Loucy (cell line): Measurements from ENCODE around the gene UQCR11.

ENCODE experiments used
- H2AFZ ChIP-seq: fragments of 200-600 bp; sonication (generic); 2 replicates; pipeline ENCODE4 v1.6.0; 2016; ENCODE audit warnings: antibody characterized with exemption, mild to moderate bottlenecking, low read length, moderate library complexity
- H3F3A ChIP-seq: fragments of 200-600 bp; 2 replicates; pipeline ENCODE4 v1.6.0; 2016; ENCODE audit warnings: antibody characterized with exemption, low read depth, mild to moderate bottlenecking
- H3K27me3 ChIP-seq: fragments of 200-600 bp; sonication (generic); 2 replicates; pipeline ENCODE4 v1.6.1; 2014; ENCODE audit warnings: low read length, mild to moderate bottlenecking; ENCODE audit not compliant: insufficient read depth, poor library complexity, severe bottlenecking
- H3K36me3 ChIP-seq: fragments of 200-600 bp; sonication (generic); 2 replicates; pipeline ENCODE4 v1.6.1; 2016; ENCODE audit warnings: low read length; ENCODE audit not compliant: insufficient read depth
- H3K4me1 ChIP-seq: fragments of 200-600 bp; sonication (generic); 2 replicates; pipeline ENCODE4 v1.5.1; 2014; ENCODE audit warnings: low read length, mild to moderate bottlenecking; ENCODE audit not compliant: insufficient read depth, poor library complexity, severe bottlenecking
- H3K4me2 ChIP-seq: fragments of 200-600 bp; sonication (generic); 2 replicates; pipeline ENCODE4 v1.6.0; 2014; ENCODE audit warnings: antibody characterized with exemption, low read length, low read depth, mild to moderate bottlenecking; ENCODE audit not compliant: poor library complexity, severe bottlenecking
- H3K4me3 ChIP-seq: fragments of 200-600 bp; sonication (generic); 2 replicates; pipeline ENCODE4 v1.5.1; 2014; ENCODE audit warnings: low read length, mild to moderate bottlenecking, mixed read lengths; ENCODE audit not compliant: poor library complexity, severe bottlenecking
- H3K79me2 ChIP-seq: fragments of 200-600 bp; sonication (generic); 2 replicates; pipeline ENCODE4 v1.6.1; 2014; ENCODE audit warnings: low read length; ENCODE audit not compliant: insufficient read depth
- H3K9ac ChIP-seq: fragments of 200-600 bp; sonication (generic); 2 replicates; pipeline ENCODE4 v1.6.0; 2014; ENCODE audit warnings: mild to moderate bottlenecking, low read depth, low read length, moderate library complexity; ENCODE audit not compliant: poor library complexity, severe bottlenecking
- H3K9me2 ChIP-seq: fragments of 200-600 bp; sonication (generic); replicated peaks from 2 replicates; pipeline ENCODE4 v1.6.1; 2016; ENCODE audit warnings: low read depth, low read length, mixed read lengths
- H3K9me3 ChIP-seq: fragments of 200-600 bp; sonication (generic); 2 replicates; pipeline ENCODE4 v1.6.1; 2014; ENCODE audit warnings: mild to moderate bottlenecking, antibody characterized with exemption, low read length, low read depth; ENCODE audit not compliant: insufficient read depth
- H4K20me1 ChIP-seq: fragments of 200-600 bp; sonication (generic); 2 replicates; pipeline ENCODE4 v1.6.0; 2014; ENCODE audit warnings: antibody characterized with exemption, low read length, mild to moderate bottlenecking; ENCODE audit not compliant: insufficient read depth, poor library complexity, severe bottlenecking
- EZH2phosphoT487 ChIP-seq: fragments of 200-600 bp; IDR thresholded peaks from 2 replicates; pipeline ENCODE4 v1.6.1; 2018; ENCODE audit warnings: antibody characterized with exemption, mild to moderate bottlenecking, moderate library complexity, borderline replicate concordance
- TF ChIP-seq, protein P1 (sequence below): fragments of 200-600 bp; sonication (generic); conservative IDR thresholded peaks from 2 replicates; pipeline ENCODE4 v1.5.1; 2014; ENCODE audit warnings: mild to moderate bottlenecking, antibody characterized with exemption, low read length

UQCR11 gene

DNA sequence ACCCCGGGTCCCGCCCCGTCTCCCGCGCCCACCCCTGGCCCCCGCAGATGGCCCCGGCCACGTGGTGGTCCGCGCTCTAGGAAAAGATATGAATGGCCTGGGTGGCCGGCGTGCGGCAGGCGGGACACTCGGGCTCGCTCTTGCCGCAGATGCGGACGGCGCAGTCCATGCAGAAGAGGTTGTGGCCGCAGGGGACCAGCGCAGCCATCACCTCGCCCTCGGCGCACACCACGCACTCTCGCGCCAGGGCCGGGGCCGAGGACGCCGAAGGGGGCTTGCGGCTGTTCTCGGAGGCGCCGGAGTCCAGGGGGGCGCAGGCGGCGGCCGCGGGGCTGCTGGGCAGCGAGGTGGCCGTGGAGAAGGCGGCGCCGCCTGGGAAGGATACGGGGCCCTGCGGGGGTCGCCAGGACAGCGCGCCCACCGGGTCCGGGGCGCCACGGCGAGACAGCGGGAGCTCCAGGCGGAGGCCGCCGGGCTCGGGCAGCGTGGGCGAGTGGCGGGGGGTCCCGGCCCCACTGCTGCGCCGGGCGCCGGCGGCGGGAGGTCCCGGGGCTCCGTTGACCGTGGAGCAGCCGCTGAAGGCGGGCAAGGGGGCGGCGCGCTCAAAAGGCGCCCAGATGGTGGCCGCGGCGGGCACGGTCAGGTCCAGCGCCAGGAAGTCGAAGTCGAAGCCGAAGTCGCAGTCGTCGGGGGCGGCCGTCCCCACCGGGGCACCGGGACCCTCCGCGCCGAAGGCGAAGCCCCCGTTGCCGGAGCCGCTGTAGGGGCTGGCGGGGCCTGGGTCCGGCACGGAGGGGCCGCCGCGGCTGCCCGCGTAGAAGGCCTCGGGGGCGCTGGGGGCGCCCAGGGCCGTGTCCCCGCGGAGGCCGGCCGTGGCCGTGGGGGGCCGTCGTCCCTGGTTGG, 49.5 kb downstream of the UQCR11 start:
- Histone ChIP-seq H3F3A (no peaks in the 10 kb centered on the region), H3K9me2 (no peaks in the 10 kb centered on the region), H3K4me3 (no peak overlapping the region), H3K27me3 (no peaks in the 10 kb centered on the region), H3K9ac (no peak overlapping the region), H4K20me1 (peaks cover 5% of the 10 kb centered on the region), H3K79me2 (no peaks in the 10 kb centered on the region; the same call in 1 of the 2 replicates), H2AFZ (no peak overlapping the region), H3K4me2 (no peak overlapping the region), H3K4me1 (no peaks in the 10 kb centered on the region), H3K36me3 (no peaks in the 10 kb centered on the region), H3K9me3 (no peaks in the 10 kb centered on the region)
- TF ChIP-seq EZH2phosphoT487: no peak
- TF ChIP-seq, protein P1, sequence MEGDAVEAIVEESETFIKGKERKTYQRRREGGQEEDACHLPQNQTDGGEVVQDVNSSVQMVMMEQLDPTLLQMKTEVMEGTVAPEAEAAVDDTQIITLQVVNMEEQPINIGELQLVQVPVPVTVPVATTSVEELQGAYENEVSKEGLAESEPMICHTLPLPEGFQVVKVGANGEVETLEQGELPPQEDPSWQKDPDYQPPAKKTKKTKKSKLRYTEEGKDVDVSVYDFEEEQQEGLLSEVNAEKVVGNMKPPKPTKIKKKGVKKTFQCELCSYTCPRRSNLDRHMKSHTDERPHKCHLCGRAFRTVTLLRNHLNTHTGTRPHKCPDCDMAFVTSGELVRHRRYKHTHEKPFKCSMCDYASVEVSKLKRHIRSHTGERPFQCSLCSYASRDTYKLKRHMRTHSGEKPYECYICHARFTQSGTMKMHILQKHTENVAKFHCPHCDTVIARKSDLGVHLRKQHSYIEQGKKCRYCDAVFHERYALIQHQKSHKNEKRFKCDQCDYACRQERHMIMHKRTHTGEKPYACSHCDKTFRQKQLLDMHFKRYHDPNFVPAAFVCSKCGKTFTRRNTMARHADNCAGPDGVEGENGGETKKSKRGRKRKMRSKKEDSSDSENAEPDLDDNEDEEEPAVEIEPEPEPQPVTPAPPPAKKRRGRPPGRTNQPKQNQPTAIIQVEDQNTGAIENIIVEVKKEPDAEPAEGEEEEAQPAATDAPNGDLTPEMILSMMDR: no peak

DNA sequence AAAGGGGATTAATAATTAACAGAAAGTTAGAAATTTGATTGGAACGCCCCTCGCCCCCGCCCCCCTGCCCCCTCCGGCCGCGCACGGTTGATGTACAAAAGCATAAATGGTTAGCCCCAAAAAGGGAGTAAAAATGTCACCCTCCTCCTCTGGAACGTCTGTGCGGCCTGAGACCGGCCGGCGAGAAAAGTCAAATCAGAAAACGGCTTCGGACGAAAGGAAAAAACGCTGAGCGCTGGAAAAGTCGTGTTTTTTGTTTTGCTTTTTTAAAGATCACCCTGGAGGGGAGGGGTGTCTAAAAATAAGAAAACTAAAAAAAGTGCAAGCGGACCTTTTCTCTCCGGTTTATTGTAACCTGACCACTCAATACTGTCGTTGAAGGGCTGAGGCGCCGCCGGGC, 50.3 kb downstream of the UQCR11 start:
- no peaks in the 10 kb centered on the region for H3K27me3 ChIP-seq
- no peaks in the 10 kb centered on the region for H3K4me1 ChIP-seq
- no peaks in the 10 kb centered on the region for H3F3A ChIP-seq
- H3K36me3 ChIP-seq: no peaks in the 10 kb centered on the region
- peaks cover under 1% of the 10 kb centered on the region for H4K20me1 ChIP-seq
- H3K9ac ChIP-seq: no peak overlapping the region
- H2AFZ ChIP-seq: no peak overlapping the region
- H3K79me2 ChIP-seq: no peaks in the 10 kb centered on the region; the same call in 1 of the 2 replicates
- no peak overlapping the region for H3K4me2 ChIP-seq
- H3K4me3 ChIP-seq: no peak overlapping the region
- TF ChIP-seq, protein P1: no peak
- no peak for TF ChIP-seq EZH2phosphoT487
- no peaks in the 10 kb centered on the region for H3K9me3 ChIP-seq
- H3K9me2 ChIP-seq: no peaks in the 10 kb centered on the region

GRCh38 chr19:1553415-1553814, 51.8 kb downstream of the UQCR11 start:
- Histone ChIP-seq H3K9ac (no peak overlapping the region), H3K9me3 (no peaks in the 10 kb centered on the region), H3K36me3 (no peaks in the 10 kb centered on the region), H3K27me3 (no peaks in the 10 kb centered on the region), H3K79me2 (no peaks in the 10 kb centered on the region), H4K20me1 (no peaks in the 10 kb centered on the region), H2AFZ (no peak overlapping the region), H3K4me2 (no peak overlapping the region), H3K4me1 (no peaks in the 10 kb centered on the region), H3K9me2 (no peaks in the 10 kb centered on the region), H3F3A (no peaks in the 10 kb centered on the region), H3K4me3 (no peak overlapping the region)
- no peak for TF ChIP-seq EZH2phosphoT487
- TF ChIP-seq, protein P1: no peak
